SK-N-SH (cell line): Measurements from ENCODE around the gene LPAR1. TPM values are rescaled to one million over a fixed set of nuclear protein-coding genes. Genes with fewer than 3 reads are reported as not detected.

Source experiments
- CTCF ChIA-PET: fragments of 300-600, 350-600 bp; formaldehyde crosslinking; extraction: SDS; loops from one replicate; lab custom pipeline; 2021; lab: Yijun Ruan, JAX
- POLR2A ChIA-PET: fragments of 350-600 bp; sonication (Branson Sonifier 250); formaldehyde crosslinking; extraction: SDS; loops from one replicate; lab custom pipeline; 2020; ENCODE audit warnings: antibody characterized with exemption, inconsistent platforms; lab: Yijun Ruan, JAX
- DNase-seq: peaks from one replicate; pipeline ENCODE4 v3.0.0; 2012
- H2AFZ ChIP-seq: fragments of 200-600 bp; sonication (generic); 2 replicates; pipeline ENCODE4 v1.8.1; 2016; ENCODE audit warnings: antibody characterized with exemption, mild to moderate bottlenecking, low read depth
- H3F3A ChIP-seq: fragments of 200-600 bp; sonication (generic); replicated peaks from 2 replicates; pipeline ENCODE3; 2016; ENCODE audit warnings: antibody characterized with exemption, mild to moderate bottlenecking; ENCODE audit not compliant: insufficient read depth
- H3K27ac ChIP-seq, 2 experiments: fragments of 200-500 bp in 1 of 2; fragments of 200-600 bp in 1 of 2; sonication (Bioruptor generic) in 1 of 2; sonication (generic), shearing (Covaris generic) in 1 of 2; 2 replicates each; pipeline versions ENCODE4 v1.5.1 to v1.6.1; 2014 to 2016; ENCODE audit warnings: low read depth in 2 of 2, inconsistent platforms in 1 of 2, low read length in 1 of 2, mild to moderate bottlenecking in 1 of 2, mixed read lengths in 1 of 2
- H3K27me3 ChIP-seq: fragments of 200-600 bp; sonication (generic), shearing (Covaris generic); 2 replicates; pipeline ENCODE4 v1.6.1; 2016; ENCODE audit warnings: mixed run types; ENCODE audit not compliant: insufficient read depth
- H3K36me3 ChIP-seq, 2 experiments: fragments of 200-500 bp in 1 of 2; fragments of 200-600 bp in 1 of 2; sonication (Bioruptor generic) in 1 of 2; sonication (generic) in 1 of 2; replicated peaks in 1 of 2; 2 replicates each; pipeline versions ENCODE3 to v1.5.1; 2014 to 2016; ENCODE audit warnings: low read length in 1 of 2, mild to moderate bottlenecking in 1 of 2; ENCODE audit not compliant: insufficient read depth in 2 of 2, control insufficient read depth in 1 of 2
- H3K4me1 ChIP-seq, 2 experiments: fragments of 200-500 bp in 1 of 2; fragments of 200-600 bp in 1 of 2; sonication (Bioruptor generic) in 1 of 2; sonication (generic), shearing (Covaris generic) in 1 of 2; 2 replicates each; pipeline versions ENCODE4 v1.5.1 to v1.6.1; 2014 to 2016; ENCODE audit warnings: low read depth in 1 of 2, low read length in 1 of 2, mixed run types in 1 of 2; ENCODE audit not compliant: insufficient read depth in 2 of 2, control insufficient read depth in 1 of 2
- H3K4me2 ChIP-seq: fragments of 200-600 bp; sonication (generic), shearing (Covaris generic); 2 replicates; pipeline ENCODE4 v1.6.1; 2017; ENCODE audit warnings: mixed run types
- H3K4me3 ChIP-seq, 2 experiments: fragments of 200-500 bp in 1 of 2; fragments of 200-600 bp in 1 of 2; sonication (Bioruptor generic) in 1 of 2; sonication (generic), shearing (Covaris generic) in 1 of 2; 2 replicates each; pipeline versions ENCODE4 v1.5.1 to v1.8.1; 2014 to 2016; ENCODE audit warnings: low read depth in 2 of 2, inconsistent platforms in 1 of 2, low read length in 1 of 2, mild to moderate bottlenecking in 1 of 2, mixed read lengths in 1 of 2, moderate library complexity in 1 of 2
- H3K79me2 ChIP-seq: fragments of 200-600 bp; sonication (generic); 2 replicates; pipeline ENCODE4 v1.8.1; 2017; ENCODE audit warnings: mild to moderate bottlenecking; ENCODE audit not compliant: insufficient read depth
- H3K9ac ChIP-seq: fragments of 200-600 bp; sonication (generic); 2 replicates; pipeline ENCODE4 v1.6.1; 2017; ENCODE audit warnings: mixed run types
- H3K9me2 ChIP-seq: fragments of 200-600 bp; sonication (generic); 2 replicates; pipeline ENCODE4 v1.6.1; 2017; ENCODE audit warnings: mixed run types
- H3K9me3 ChIP-seq: fragments of 200-600 bp; sonication (generic); 2 replicates; pipeline ENCODE4 v1.6.1; 2017; ENCODE audit warnings: mixed run types, mild to moderate bottlenecking, moderate library complexity
- H4K20me1 ChIP-seq: fragments of 200-600 bp; sonication (generic); 2 replicates; pipeline ENCODE4 v1.6.1; 2017; ENCODE audit warnings: mild to moderate bottlenecking, mixed run types; ENCODE audit not compliant: insufficient read depth
- CHD2 ChIP-seq: fragments of 150-350 bp; IDR thresholded peaks from 2 replicates; pipeline ENCODE4 v1.6.1; 2018; ENCODE audit warnings: low read length; ENCODE audit not compliant: partially characterized antibody
- EP300 ChIP-seq, 2 experiments: IDR thresholded peaks; 2 replicates each; pipeline versions ENCODE4 v1.4.0 to v1.6.1; 2012; ENCODE audit warnings: borderline replicate concordance in 1 of 2, low read depth in 1 of 2, low read length in 1 of 2
- FOSL2 ChIP-seq: IDR thresholded peaks from 2 replicates; pipeline ENCODE4 v1.4.0; 2012; ENCODE audit warnings: low read depth, mild to moderate bottlenecking, moderate library complexity, borderline replicate concordance
- FOXJ3 ChIP-seq: sonication (generic); formaldehyde crosslinking; IDR thresholded peaks from 2 replicates; pipeline ENCODE4 v1.5.1; 2020; ENCODE audit warnings: mild to moderate bottlenecking, missing genetic modification reagents
- FOXM1 ChIP-seq: IDR thresholded peaks from 2 replicates; pipeline ENCODE4 v1.4.0; 2012; ENCODE audit warnings: low read depth, mild to moderate bottlenecking
- GATA2 ChIP-seq: sonication (generic); formaldehyde crosslinking; IDR thresholded peaks from 2 replicates; pipeline ENCODE4 v1.5.0; 2020; ENCODE audit warnings: mild to moderate bottlenecking, missing genetic modification reagents
- IRF3 ChIP-seq: fragments of 150-350 bp; IDR thresholded peaks from 2 replicates; pipeline ENCODE4 v1.6.1; 2016; ENCODE audit warnings: mild to moderate bottlenecking, low read depth, low read length
- JUND ChIP-seq: IDR thresholded peaks from 2 replicates; pipeline ENCODE4 v1.4.0; 2012
- MAX ChIP-seq: IDR thresholded peaks from 2 replicates; pipeline ENCODE4 v1.4.0; 2012; ENCODE audit warnings: low read depth
- MEF2A ChIP-seq: IDR thresholded peaks from 2 replicates; pipeline ENCODE4 v1.4.0; 2012; ENCODE audit warnings: low read depth, borderline replicate concordance
- MXI1 ChIP-seq: IDR thresholded peaks from 2 replicates; pipeline ENCODE4 v1.6.1; 2012; ENCODE audit warnings: mild to moderate bottlenecking, low read depth, low read length, improper control_type of control experiment
- NRF1 ChIP-seq: IDR thresholded peaks from 2 replicates; pipeline ENCODE4 v1.6.1; 2012; ENCODE audit warnings: low read depth, mild to moderate bottlenecking, low read length
- PBX3 ChIP-seq: IDR thresholded peaks from 2 replicates; pipeline ENCODE4; 2012
- RAD21 ChIP-seq: IDR thresholded peaks from 2 replicates; pipeline ENCODE4 v1.6.1; 2012; ENCODE audit warnings: mild to moderate bottlenecking, low read length
- REST ChIP-seq: IDR thresholded peaks from 2 replicates; pipeline ENCODE4 v1.6.1; 2012; ENCODE audit warnings: mild to moderate bottlenecking, low read depth, low read length, moderate library complexity
- RXRA ChIP-seq: IDR thresholded peaks from 2 replicates; pipeline ENCODE4 v1.4.0; 2012; ENCODE audit warnings: low read depth, mild to moderate bottlenecking, borderline replicate concordance
- SIN3A ChIP-seq: IDR thresholded peaks from 2 replicates; pipeline ENCODE4 v1.6.1; 2012; ENCODE audit warnings: low read depth, mild to moderate bottlenecking, low read length, moderate library complexity, borderline replicate concordance
- TAF1 ChIP-seq: IDR thresholded peaks from 2 replicates; pipeline ENCODE4 v1.6.1; 2012; ENCODE audit warnings: low read depth, mild to moderate bottlenecking, low read length, moderate library complexity, borderline replicate concordance
- TCF12 ChIP-seq: IDR thresholded peaks from 2 replicates; pipeline ENCODE4 v1.4.0; 2012
- TEAD4 ChIP-seq: IDR thresholded peaks from 2 replicates; pipeline ENCODE4 v1.4.0; 2012; ENCODE audit warnings: mild to moderate bottlenecking, borderline replicate concordance; ENCODE audit not compliant: insufficient read depth
- USF1 ChIP-seq: IDR thresholded peaks from 2 replicates; pipeline ENCODE4 v1.4.0; 2012; ENCODE audit warnings: low read depth, borderline replicate concordance
- USF2 ChIP-seq: fragments of 150-350 bp; IDR thresholded peaks from 2 replicates; pipeline ENCODE4 v1.6.1; 2017; ENCODE audit warnings: antibody characterized with exemption, low read length, low read depth, borderline replicate concordance
- YY1 ChIP-seq: IDR thresholded peaks from 2 replicates; pipeline ENCODE4 v1.4.0; 2012; ENCODE audit warnings: low read depth, mild to moderate bottlenecking
- WGBS: methylation state at CpG from one replicate; pipeline ENCODE4 v1.1.6; 2017; ENCODE audit warnings: low lambda C conversion rate; 5-methylcytosine and 5-hydroxymethylcytosine counted together
- polyA plus RNA-seq, 3 experiments: library from polyadenylated mRNA; depleted of rRNA; stranded (reverse); fragments of >200 nt; gene quantifications; 2 replicates each; pipeline ENCODE4 v1.2.3, GENCODE V29; 2012

LPAR1 gene
- polyA plus RNA-seq, 1 of the 3 experiments (the other 2 are of a cell fraction): 9.4 TPM

GRCh38 chr9:110926828-110927487 is 111.3 kb downstream of the LPAR1 start (continued):
- TF ChIP-seq USF1: no peak
- TF ChIP-seq TAF1: no peak
- no peak for TF ChIP-seq USF2
- no peak for TF ChIP-seq SIN3A
- TF ChIP-seq EP300 (IDR thresholded peaks at IDR 0.05; ENCODE audit: borderline replicate concordance in 1 of 2, low read depth in 1 of 2, low read length in 1 of 2): no peak
- TF ChIP-seq IRF3: no peak

GRCh38 chr9:110923601-110924000 is 114.7 kb downstream of the LPAR1 start:
- Histone ChIP-seq H3K9me3 (no peaks in the 10 kb centered on the region), H4K20me1 (no peaks in the 10 kb centered on the region), H3K4me3 (no peak overlapping the region), H3F3A (peaks cover 3% of the 10 kb centered on the region), H3K79me2 (no peaks in the 10 kb centered on the region), H3K9me2 (no peaks in the 10 kb centered on the region), H3K4me1 (peaks cover 0 to 24% of the 10 kb centered on the region in 2 experiments; a peak in 1 of 4 replicates), H2AFZ (no peak overlapping the region), H3K9ac (no peak overlapping the region), H3K4me2 (no peak overlapping the region), H3K27ac (no peak overlapping the region), H3K27me3 (no peaks in the 10 kb centered on the region), H3K36me3 (no peaks in the 10 kb centered on the region)
- WGBS: 92% methylated on average over 5 of the region's 5 CpGs
- TF ChIP-seq USF2: no peak
- TF ChIP-seq CHD2: no peak
- TF ChIP-seq RXRA: no peak
- no peak for TF ChIP-seq TAF1
- no peak for TF ChIP-seq MEF2A
- TF ChIP-seq REST: no peak
- no peak for TF ChIP-seq MAX
- no peak for TF ChIP-seq TEAD4
- no peak for TF ChIP-seq PBX3
- TF ChIP-seq TCF12: no peak
- no peak for TF ChIP-seq YY1
- no peak for TF ChIP-seq RAD21
- TF ChIP-seq JUND: no peak
- no peak for TF ChIP-seq FOSL2
- no peak for TF ChIP-seq FOXM1
- TF ChIP-seq NRF1: no peak
- no peak for TF ChIP-seq GATA2 (CRISPR knock-in tag)
- TF ChIP-seq SIN3A: no peak
- TF ChIP-seq MXI1: no peak
- no peak for TF ChIP-seq FOXJ3
- POLR2A ChIA-PET: no interaction called here
- CTCF ChIA-PET: no interaction called here
- DNase-seq: no peak
